SK-N-MC (cell line): ENCODE data around the gene PSD4.

Source experiments
- EZH2 ChIP-seq: fragments of 200-600 bp; sonication (generic); IDR thresholded peaks from one replicate; pipeline ENCODE4 v1.6.1; 2017; ENCODE audit warnings: antibody characterized with exemption
- FOXP2 ChIP-seq: optimal IDR thresholded peaks from 2 replicates; pipeline ENCODE3; 2011; ENCODE audit warnings: mild to moderate bottlenecking, moderate library complexity; ENCODE audit not compliant: insufficient read depth; ENCODE audit errors: extremely low read length, control extremely low read depth
- POLR2AphosphoS5 ChIP-seq: IDR thresholded peaks from 2 replicates; pipeline ENCODE4 v1.6.1; 2012; ENCODE audit warnings: mild to moderate bottlenecking, low read depth, low read length, borderline replicate concordance

GRCh38 chr2:113183703-113184102 lies 9.9 kb downstream of the PSD4 start:
- TF ChIP-seq POLR2AphosphoS5 (no peak), EZH2 (no peak), FOXP2 (no peak)
